ENCODE results near the gene RELN.

- TF ChIP-seq CTCF (optimal IDR thresholded peaks at IDR 0.05 in 1 of 3, IDR thresholded peaks at IDR 0.05 in 1 of 3, conservative IDR thresholded peaks at IDR 0.05 in 1 of 3; ENCODE audit: extremely low read depth in 1 of 3, insufficient read depth in 2 of 3, low read length in 3 of 3): no peak
- no peak for TF ChIP-seq EZH2 (IDR thresholded peaks at IDR 0.05; ENCODE audit: low read length)
These were observed 279.2 kb downstream of the RELN start for GRCh38 chr7:103710247-103710646.

Data from keratinocyte (primary cell).